Keratinocyte (primary cell): Measurements from ENCODE around the gene ZNF148.
A peak's percentile ranks its signal among the peaks of the same experiment; 100 is the strongest.

Experiments used
- EZH2 ChIP-seq: IDR thresholded peaks from one replicate; pipeline ENCODE4 v1.6.1; 2012; ENCODE audit warnings: inconsistent platforms, mild to moderate bottlenecking, low read length, moderate library complexity
- TF ChIP-seq, protein P1 (sequence below), 3 experiments: IDR thresholded peaks in 1 of 3; conservative IDR thresholded peaks in 1 of 3; optimal IDR thresholded peaks in 1 of 3; 2 replicates in 2 of 3; 3 replicates in 1 of 3; pipeline versions ENCODE3 to v1.5.1; 2011; ENCODE audit warnings: low read length in 3 of 3, mild to moderate bottlenecking in 3 of 3, moderate library complexity in 2 of 3, control low read depth in 1 of 3, inconsistent platforms in 1 of 3; ENCODE audit not compliant: insufficient read depth in 2 of 3; ENCODE audit errors: extremely low read depth in 1 of 3

GRCh38 chr3:125403789-125404188, 28.7 kb upstream of the ZNF148 start:
- TF ChIP-seq, protein P1, sequence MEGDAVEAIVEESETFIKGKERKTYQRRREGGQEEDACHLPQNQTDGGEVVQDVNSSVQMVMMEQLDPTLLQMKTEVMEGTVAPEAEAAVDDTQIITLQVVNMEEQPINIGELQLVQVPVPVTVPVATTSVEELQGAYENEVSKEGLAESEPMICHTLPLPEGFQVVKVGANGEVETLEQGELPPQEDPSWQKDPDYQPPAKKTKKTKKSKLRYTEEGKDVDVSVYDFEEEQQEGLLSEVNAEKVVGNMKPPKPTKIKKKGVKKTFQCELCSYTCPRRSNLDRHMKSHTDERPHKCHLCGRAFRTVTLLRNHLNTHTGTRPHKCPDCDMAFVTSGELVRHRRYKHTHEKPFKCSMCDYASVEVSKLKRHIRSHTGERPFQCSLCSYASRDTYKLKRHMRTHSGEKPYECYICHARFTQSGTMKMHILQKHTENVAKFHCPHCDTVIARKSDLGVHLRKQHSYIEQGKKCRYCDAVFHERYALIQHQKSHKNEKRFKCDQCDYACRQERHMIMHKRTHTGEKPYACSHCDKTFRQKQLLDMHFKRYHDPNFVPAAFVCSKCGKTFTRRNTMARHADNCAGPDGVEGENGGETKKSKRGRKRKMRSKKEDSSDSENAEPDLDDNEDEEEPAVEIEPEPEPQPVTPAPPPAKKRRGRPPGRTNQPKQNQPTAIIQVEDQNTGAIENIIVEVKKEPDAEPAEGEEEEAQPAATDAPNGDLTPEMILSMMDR (optimal IDR thresholded peaks at IDR 0.05 in 1 of 3, IDR thresholded peaks at IDR 0.05 in 1 of 3, conservative IDR thresholded peaks at IDR 0.05 in 1 of 3; ENCODE audit: extremely low read depth in 1 of 3, insufficient read depth in 2 of 3, low read length in 3 of 3) = peak in 1 of 3 experiments; percentile 19
- TF ChIP-seq EZH2 = no peak
